Measurements from ENCODE around the gene CGB1.
"Not testable (repeated sequence)": the region's sequence is repeated elsewhere in the genome, so short reads cannot be mapped to it uniquely, and the experiment has no call there.

DNA sequence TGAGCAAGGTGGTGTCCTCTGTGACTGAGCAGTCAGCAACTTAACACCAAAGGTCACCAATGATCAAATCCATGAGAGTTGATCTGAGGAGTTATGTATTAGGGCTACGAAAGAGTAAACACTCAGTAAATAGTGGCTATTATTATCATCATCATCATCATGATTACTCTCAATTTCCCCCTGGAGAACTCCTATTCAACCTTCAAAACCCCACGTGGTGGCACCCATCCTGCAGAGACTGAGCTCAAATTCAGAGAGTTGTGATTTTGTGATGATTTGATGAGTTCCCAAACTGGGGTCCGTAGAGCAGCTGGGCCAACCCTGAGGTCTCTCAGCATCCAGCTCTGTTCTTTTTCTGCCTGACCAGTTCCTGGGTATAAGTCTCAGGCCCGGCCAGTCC lies 13.1 kb upstream of the CGB1 start:
- TF ChIP-seq, protein P1, sequence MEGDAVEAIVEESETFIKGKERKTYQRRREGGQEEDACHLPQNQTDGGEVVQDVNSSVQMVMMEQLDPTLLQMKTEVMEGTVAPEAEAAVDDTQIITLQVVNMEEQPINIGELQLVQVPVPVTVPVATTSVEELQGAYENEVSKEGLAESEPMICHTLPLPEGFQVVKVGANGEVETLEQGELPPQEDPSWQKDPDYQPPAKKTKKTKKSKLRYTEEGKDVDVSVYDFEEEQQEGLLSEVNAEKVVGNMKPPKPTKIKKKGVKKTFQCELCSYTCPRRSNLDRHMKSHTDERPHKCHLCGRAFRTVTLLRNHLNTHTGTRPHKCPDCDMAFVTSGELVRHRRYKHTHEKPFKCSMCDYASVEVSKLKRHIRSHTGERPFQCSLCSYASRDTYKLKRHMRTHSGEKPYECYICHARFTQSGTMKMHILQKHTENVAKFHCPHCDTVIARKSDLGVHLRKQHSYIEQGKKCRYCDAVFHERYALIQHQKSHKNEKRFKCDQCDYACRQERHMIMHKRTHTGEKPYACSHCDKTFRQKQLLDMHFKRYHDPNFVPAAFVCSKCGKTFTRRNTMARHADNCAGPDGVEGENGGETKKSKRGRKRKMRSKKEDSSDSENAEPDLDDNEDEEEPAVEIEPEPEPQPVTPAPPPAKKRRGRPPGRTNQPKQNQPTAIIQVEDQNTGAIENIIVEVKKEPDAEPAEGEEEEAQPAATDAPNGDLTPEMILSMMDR (IDR thresholded peaks at IDR 0.05; ENCODE audit: low read length): not testable (repeated sequence)
- not testable (repeated sequence) for TF ChIP-seq EZH2 (IDR thresholded peaks at IDR 0.05; ENCODE audit: borderline replicate concordance, low read length)

Measured in OCI-LY1 (cell line).